T-helper 17 cell (primary cell): ENCODE measurements around the gene PICK1. TPM values are rescaled to one million over a fixed set of nuclear protein-coding genes. Genes with fewer than 3 reads are reported as not detected.

Experiments used
- ATAC-seq: fragments of 150-1000 bp; cut with Tn5 transposase; 2 replicates; pipeline ENCODE4 v1.10.0; 2021; ENCODE audit warnings: mild to moderate bottlenecking, moderate library complexity
- DNase-seq, 3 donors: peaks; one replicate each; pipeline versions ENCODE4 v3.0.0 to v3.0.0-alpha.2; 2020 to 2021
- H3K9me3 ChIP-seq: one replicate; pipeline ENCODE4 v1.7.0; 2013; ENCODE audit warnings: low read length, mild to moderate bottlenecking; ENCODE audit not compliant: control insufficient read depth, poor library complexity, severe bottlenecking
- H3K27ac Mint-ChIP-seq: one replicate; pipeline ENCODE4 v1.8.0; 2022; ENCODE audit warnings: mild to moderate bottlenecking, moderate library complexity, mixed read lengths
- H3K27me3 Mint-ChIP-seq: one replicate; pipeline ENCODE4 v1.8.0; 2022; ENCODE audit warnings: mixed read lengths
- H3K36me3 Mint-ChIP-seq: one replicate; pipeline ENCODE4 v1.8.0; 2022; ENCODE audit warnings: low read depth, mixed read lengths
- H3K4me1 Mint-ChIP-seq: one replicate; pipeline ENCODE4 v1.8.0; 2022; ENCODE audit warnings: mild to moderate bottlenecking, mixed read lengths
- H3K4me3 Mint-ChIP-seq: one replicate; pipeline ENCODE4 v1.8.0; 2022; ENCODE audit warnings: mild to moderate bottlenecking, moderate library complexity, mixed read lengths
- total RNA-seq, 4 donors: library from RNA in 2 of 4; stranded (reverse) in 2 of 4; gene quantifications; one replicate each; pipeline ENCODE4 v1.2.3 and lab custom pipeline; 2022 to 2026

Gene PICK1
- total RNA-seq (10 to 100 TPM; 24.5 to 25.4 TPM), total RNA-seq (lab: John Stamatoyannopoulos, UW) (23.3 to 28.5 reads per million in 2 donors)

DNA sequence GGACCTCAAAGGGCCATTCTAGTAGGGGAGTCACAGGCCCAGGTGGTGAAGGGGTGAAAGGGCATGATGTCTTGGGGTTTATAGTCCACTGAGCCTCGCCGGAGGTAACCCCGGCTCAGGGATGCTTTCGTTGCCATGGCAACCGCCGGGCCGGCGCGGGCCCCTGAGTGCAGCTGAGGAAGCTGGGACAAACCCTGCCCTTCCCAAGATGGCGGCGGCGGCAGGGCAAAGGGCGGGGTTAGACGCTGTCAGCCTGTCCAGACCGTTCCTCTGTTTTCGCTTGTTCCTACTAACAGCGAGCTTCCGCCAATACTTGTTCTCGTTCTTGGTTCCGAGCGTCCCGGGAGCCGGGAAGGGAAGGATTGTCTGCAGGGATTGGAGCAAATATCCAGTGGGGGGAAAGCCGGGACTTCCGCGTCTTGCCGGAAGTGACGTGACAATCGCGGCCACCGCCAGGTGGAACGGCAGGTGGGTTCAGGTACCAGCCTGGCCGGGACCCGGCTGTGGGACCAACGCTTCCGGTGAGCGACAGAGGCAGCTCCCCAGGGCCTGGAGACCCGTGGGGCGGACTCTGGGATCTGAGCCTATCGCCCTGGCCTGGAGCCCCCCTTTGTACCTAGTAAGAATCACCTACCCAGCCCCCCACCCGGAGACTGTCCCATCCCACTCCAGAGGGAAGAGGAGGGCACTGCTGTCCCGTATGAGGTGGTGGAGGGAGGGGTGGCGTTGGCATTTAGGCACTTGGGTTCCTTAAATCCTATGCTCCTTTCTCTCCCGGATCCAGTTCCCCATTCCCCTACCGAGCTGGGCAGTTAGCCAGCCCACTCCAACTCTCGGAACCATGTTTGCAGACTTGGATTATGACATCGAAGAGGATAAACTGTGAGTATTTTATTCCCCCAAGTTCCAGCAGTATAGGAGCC, at the start of gene PICK1:
PICK1 (plus strand) TSS at position 436 of the 923 bp plus-strand sequence; CDS start at position 842, 406 bp downstream.
- no peaks in the 10 kb centered on the region for H3K27me3 Mint-ChIP-seq
- peak; percentile 86 for ATAC-seq

GRCh38 chr22:38009000-38009806, 48.0 kb upstream of the PICK1 start:
- H3K36me3 Mint-ChIP-seq = no peaks in the 10 kb centered on the region
- H3K9me3 ChIP-seq = no peaks in the 10 kb centered on the region
- H3K27ac Mint-ChIP-seq = peak overlapping the region; percentile 86
- no peaks in the 10 kb centered on the region for H3K27me3 Mint-ChIP-seq
- ATAC-seq (no peak), DNase-seq (no peak)
- H3K4me1 Mint-ChIP-seq = peaks cover 8% of the 10 kb centered on the region
- H3K4me3 Mint-ChIP-seq = no peak overlapping the region

More for the DNA sequence above, at the start of gene PICK1:
- peak; percentile 63 to 70 (median 65) for DNase-seq
- no peaks in the 10 kb centered on the region for H3K9me3 ChIP-seq
- Mint-ChIP-seq H3K27ac (peak within 1 kb of the TSS; percentile 96), H3K4me1 (peaks cover 15% of the 10 kb centered on the region), H3K4me3 (peak within 1 kb of the TSS; percentile 90), H3K36me3 (peaks cover 2% of the 10 kb centered on the region)

GRCh38 chr22:38012604-38013072, 44.6 kb upstream of the PICK1 start:
- Mint-ChIP-seq H3K27ac (no peak overlapping the region), H3K4me3 (peak overlapping the region; percentile 28), H3K4me1 (peaks cover 8% of the 10 kb centered on the region), H3K36me3 (no peaks in the 10 kb centered on the region), H3K27me3 (no peaks in the 10 kb centered on the region)
- no peak for ATAC-seq
- no peaks in the 10 kb centered on the region for H3K9me3 ChIP-seq
- DNase-seq = no peak

GRCh38 chr22:38014083-38014482, 43.1 kb upstream of the PICK1 start:
- H3K27me3 Mint-ChIP-seq = no peaks in the 10 kb centered on the region
- ATAC-seq (no peak), DNase-seq (no peak)
- no peak overlapping the region for H3K27ac Mint-ChIP-seq
- H3K4me3 Mint-ChIP-seq = no peak overlapping the region
- H3K36me3 Mint-ChIP-seq = no peaks in the 10 kb centered on the region
- peaks cover 4% of the 10 kb centered on the region for H3K4me1 Mint-ChIP-seq
- H3K9me3 ChIP-seq = no peaks in the 10 kb centered on the region

DNA sequence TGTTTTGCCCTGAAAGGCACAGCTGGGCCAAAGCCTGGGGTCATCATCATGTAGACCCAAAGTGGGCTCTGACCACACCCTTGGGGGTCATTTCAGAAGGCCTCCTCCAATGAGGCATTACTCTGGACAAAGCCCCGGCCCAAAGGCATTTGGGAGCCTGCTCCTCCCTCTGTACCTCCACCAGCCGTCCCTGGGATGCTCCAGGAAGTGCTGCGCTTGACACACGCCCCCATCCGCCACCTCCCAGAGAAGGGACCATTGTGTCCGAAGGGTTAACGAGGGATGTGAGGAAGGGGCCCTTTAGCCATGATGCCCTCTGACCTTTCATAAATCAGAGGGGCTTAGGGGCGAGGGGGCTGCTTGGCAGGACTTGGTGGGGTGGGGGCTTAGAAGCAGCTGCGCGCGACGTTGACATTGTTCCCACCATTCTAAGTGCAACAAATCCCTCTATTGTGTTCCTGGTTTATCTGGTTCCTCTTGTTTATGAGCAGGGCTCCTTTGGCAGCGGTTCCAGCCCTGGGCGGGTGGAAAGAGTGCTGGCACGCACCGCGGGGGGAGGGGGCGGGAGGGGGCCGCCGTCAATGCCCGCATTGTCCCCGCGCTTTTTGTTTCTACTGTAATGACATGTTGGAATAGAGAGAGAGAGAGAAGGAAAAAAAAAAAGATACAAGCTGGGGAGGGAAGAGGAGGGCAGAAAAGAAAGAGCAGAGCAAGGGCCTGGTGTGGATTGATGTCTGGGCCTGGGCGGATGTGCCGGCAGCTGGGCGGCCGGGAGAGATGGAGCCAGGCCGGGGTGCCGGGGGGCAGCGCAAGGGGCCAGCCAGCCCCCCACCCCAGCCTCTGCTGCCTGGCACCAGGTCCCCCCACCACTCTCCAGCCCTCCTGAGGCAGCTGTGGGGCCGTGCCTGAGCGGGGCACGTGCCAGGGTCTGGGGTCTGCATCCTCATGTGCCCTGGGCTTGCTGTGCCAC, 40.7 kb upstream of the PICK1 start:
- H3K27ac Mint-ChIP-seq = no peak overlapping the region
- no peak overlapping the region for H3K4me3 Mint-ChIP-seq
- no peaks in the 10 kb centered on the region for H3K27me3 Mint-ChIP-seq
- no peaks in the 10 kb centered on the region for H3K36me3 Mint-ChIP-seq
- no peaks in the 10 kb centered on the region for H3K4me1 Mint-ChIP-seq
- DNase-seq (no peak), ATAC-seq (no peak)
- no peaks in the 10 kb centered on the region for H3K9me3 ChIP-seq

DNA sequence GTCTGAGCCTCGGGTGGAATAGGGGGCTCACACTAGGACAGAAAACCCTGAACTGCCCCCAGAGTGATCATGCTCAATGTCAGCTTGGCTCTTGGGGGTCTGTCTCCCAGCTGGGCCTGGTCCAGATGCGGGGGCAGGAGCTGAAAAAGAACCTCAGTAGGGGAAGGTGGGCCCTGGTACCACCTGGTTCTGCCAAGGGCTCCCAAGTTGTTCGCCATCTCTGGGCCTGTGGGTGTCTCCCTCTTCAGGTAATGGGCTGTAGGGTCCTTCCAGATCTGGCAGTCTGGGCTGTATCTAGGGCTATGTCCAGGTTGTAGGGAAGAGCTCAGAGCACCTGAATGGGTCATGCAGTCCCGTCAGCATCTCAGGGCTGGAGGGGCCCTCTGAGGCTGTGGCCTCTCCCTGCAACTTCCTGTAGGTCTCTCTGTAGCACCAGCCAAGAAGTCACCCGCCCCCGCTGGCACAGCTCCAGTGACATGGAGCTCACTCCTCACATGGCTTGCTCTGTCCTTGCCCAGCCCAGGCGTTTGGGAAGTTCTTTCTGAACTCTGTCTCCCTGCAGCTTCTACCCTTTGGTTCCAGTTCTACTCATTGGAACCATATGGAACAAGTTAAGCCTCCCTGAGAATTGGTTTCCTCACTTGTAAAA, 39.8 kb upstream of the PICK1 start:
- no peaks in the 10 kb centered on the region for H3K9me3 ChIP-seq
- Mint-ChIP-seq H3K27me3 (no peaks in the 10 kb centered on the region), H3K27ac (no peak overlapping the region), H3K4me3 (no peak overlapping the region), H3K4me1 (no peaks in the 10 kb centered on the region), H3K36me3 (no peaks in the 10 kb centered on the region)
- ATAC-seq = no peak
- no peak for DNase-seq

DNA sequence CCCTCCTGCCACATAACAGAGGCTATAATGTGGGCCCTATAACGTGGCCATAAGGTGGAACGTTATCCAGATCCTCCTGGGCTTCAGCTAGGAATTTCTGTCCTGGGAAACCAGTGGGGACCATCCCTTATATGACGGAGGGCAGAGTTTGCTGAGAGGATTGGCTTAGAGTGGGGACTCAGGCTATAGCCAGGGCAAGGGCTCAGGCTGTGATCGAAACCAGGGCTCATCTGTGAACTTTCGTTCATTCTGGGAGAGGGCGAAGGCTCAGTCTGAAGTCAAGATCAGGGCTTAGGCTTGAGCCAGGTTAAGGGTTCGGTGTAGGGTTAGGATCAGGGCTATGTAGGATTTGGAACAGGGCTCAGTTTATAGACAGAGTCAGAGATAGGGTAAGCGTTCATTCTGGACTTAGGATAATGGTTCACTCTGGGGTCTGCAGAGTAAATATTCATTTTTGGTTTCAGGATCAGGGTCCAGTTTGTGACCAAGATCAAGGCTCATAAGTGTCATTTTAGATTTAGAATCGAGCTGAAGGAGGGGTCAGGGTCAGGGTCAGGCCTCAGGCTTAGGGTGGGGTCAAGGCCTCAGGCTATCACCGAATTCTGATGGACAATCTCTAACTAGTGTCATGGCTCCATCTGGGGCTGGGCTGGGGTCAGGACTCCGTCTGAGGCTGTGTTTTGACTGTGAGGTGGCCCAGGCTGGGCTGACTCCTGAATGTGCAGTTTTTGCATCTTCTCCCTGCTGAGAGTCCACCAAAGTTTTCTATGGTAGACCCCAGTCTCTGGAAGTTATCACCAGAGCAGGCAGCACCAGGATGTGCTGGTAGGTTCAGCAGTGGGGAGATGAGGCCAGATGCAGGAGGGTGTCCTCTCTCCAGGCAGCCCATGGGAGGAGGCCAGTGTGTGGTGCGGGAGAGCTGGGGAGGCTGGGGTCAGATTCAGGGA, 39.0 kb upstream of the PICK1 start:
- no peaks in the 10 kb centered on the region for H3K9me3 ChIP-seq
- Mint-ChIP-seq H3K27ac (no peak overlapping the region), H3K4me3 (no peak overlapping the region), H3K4me1 (no peaks in the 10 kb centered on the region), H3K36me3 (no peaks in the 10 kb centered on the region), H3K27me3 (no peaks in the 10 kb centered on the region)
- no peak for ATAC-seq
- DNase-seq = no peak

DNA sequence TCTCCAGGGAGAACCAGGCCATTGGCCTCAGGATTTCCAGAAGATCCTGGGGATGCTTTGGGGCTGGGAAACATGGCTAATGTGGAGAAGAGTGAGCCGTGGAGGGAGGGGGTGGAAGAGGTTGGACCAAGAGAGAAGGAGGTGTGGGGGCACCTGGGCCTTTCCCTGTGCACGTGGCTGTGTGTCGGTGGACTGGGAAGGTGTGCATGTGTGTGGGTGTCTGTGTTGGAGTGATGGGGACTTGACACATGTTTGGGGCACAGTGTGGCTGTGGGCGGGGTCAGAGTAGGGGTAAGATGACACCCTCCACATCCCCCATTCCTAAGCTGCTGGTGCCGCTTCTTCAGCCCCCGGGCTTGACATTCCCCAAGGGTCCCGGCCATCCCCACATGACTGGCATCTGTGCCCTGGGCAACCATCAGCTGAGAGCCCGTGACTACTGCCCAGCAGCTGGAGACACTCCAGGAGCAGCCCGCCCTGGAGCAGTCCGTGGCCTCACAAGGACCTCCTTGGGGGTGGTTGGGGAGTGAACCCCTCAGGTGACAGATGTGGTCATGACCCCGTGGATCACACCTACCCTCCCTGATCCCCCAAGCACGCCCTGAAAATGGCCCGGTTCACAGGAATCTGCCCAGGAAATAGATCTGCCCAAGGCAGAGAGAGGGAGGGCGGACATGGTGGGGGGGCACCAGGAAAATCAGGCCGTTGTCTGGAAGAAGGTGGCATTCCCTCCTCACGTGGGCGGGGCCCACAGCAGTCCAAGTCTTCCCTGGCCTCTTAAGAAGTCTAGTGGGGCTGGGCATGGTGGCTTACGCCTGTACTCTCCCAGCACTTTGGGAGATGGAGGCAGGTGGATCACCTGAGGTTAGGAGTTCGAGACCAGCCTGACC, 38.0 kb upstream of the PICK1 start:
- H3K4me3 Mint-ChIP-seq = no peak overlapping the region
- no peaks in the 10 kb centered on the region for H3K36me3 Mint-ChIP-seq
- H3K4me1 Mint-ChIP-seq = no peaks in the 10 kb centered on the region
- H3K27me3 Mint-ChIP-seq = no peaks in the 10 kb centered on the region
- no peaks in the 10 kb centered on the region for H3K9me3 ChIP-seq
- no peak overlapping the region for H3K27ac Mint-ChIP-seq
- DNase-seq (no peak), ATAC-seq (no peak)

GRCh38 chr22:38021206-38021605, 36.0 kb upstream of the PICK1 start:
- Mint-ChIP-seq H3K27ac (no peak overlapping the region), H3K4me3 (no peak overlapping the region), H3K27me3 (peaks cover 7% of the 10 kb centered on the region), H3K36me3 (peaks cover 5% of the 10 kb centered on the region), H3K4me1 (peaks cover 3% of the 10 kb centered on the region)
- DNase-seq = no peak
- no peaks in the 10 kb centered on the region for H3K9me3 ChIP-seq
- no peak for ATAC-seq

DNA sequence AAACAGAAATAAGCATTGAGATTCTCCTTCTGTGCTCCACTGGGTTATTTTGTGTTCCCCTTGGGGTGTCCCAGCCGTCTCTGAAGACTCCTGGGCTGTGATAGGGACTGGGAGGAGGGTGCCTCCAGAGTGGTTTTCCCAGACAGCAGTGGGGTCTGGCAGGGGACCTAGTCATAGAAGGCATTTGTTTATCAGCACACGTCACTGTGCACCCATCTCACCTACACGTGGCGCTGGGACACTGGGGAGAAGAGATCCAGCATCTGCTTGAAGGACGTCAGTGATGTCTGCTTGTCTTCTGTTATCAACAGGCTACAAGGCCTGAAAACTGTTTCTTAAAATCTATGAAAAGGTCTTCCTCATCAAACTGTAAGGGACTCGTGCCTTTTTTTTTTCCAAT, 34.2 kb upstream of the PICK1 start:
- peaks cover 3% of the 10 kb centered on the region for H3K4me1 Mint-ChIP-seq
- ATAC-seq = no peak
- H3K27me3 Mint-ChIP-seq = peaks cover 7% of the 10 kb centered on the region
- no peaks in the 10 kb centered on the region for H3K9me3 ChIP-seq
- peaks cover 5% of the 10 kb centered on the region for H3K36me3 Mint-ChIP-seq
- H3K4me3 Mint-ChIP-seq = no peak overlapping the region
- DNase-seq = no peak
- no peak overlapping the region for H3K27ac Mint-ChIP-seq

DNA sequence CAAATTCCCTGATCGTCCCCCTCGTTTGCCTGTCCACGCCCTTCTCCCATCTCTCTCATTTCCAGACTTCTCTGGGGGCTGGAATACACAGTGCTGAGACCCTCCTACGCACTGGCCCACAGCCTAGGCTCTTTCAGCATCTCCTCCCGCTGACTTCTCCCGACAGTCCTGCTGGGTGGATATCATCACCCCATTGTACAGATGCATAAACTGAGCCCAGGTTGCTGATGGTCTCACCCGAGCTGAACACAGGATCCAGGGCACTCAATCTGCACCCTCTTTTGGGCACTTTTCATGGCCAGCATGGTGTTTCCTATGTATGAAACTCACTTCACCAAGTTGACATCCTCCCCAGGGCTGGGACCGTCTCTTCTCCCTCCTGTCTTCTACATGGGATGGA, 31.7 kb upstream of the PICK1 start:
- no peak for ATAC-seq
- peaks cover 7% of the 10 kb centered on the region for H3K36me3 Mint-ChIP-seq
- H3K27me3 Mint-ChIP-seq = peaks cover 7% of the 10 kb centered on the region
- no peaks in the 10 kb centered on the region for H3K9me3 ChIP-seq
- DNase-seq = no peak
- H3K27ac Mint-ChIP-seq = no peak overlapping the region
- H3K4me1 Mint-ChIP-seq = peaks cover 5% of the 10 kb centered on the region
- no peak overlapping the region for H3K4me3 Mint-ChIP-seq
